Epithelial cell of umbilical artery (primary cell): Measurements from ENCODE around the gene EIF6. TPM values are rescaled to one million over a fixed set of nuclear protein-coding genes. Genes with fewer than 3 reads are reported as not detected.

ENCODE experiments used
- total RNA-seq: library from RNA; depleted of rRNA; stranded (reverse); fragments of >200 nt; gene quantifications from 2 replicates; pipeline ENCODE4 v1.2.3, GENCODE V29; 2014

The EIF6 gene
- 142 and 222 TPM in 2 replicates for total RNA-seq

DNA sequence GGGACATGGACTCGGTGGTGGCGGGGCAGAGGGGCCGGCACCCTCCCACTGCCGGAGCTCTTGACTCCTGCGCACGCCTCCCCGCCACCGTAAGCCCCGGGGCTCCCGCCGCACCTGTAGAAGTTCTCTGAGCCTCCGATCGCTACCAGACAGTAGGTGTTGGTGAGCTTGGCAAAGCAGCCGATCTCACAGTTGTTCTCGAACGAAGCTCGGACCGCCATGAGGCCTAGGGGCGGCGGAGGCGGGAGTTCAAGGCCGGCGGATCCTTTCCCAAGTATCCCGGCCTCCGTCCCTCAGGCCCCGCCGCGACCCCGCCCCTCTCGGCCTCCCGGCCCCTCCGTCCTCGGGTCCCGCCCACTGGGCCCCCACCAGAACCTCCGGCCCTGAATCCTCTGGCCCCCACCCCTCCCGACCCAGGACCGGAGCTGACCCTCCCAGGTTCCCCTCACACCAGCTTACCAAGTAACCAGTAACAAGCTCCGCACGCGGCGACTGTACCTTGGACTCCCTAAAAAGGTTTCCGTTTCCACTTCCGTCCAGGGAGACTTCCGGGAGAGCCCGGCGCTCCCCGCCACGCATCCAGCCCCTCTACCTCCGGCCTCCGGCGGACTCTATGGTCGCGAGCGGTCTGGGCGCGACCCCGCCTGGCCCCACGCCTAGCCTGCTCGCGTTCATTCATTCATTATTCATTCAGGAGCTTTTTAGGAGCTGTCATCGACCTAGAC, at the start of gene EIF6:
Gene EIF6 (minus strand): TSS at position 506 of the 725 bp plus-strand sequence. CDS start 285 bp downstream, at position 221.

GRCh38 chr20:35291654-35292503, 7.3 kb upstream of the EIF6 start, which contains the start of gene FAM83C:
Gene FAM83C (minus strand): TSS chr20:35292425. CDS start chr20:35292304, 121 bp downstream.

GRCh38 chr20:35277531-35278395, 6.8 kb downstream of the EIF6 start, which contains the start of gene MMP24OS:
Gene MMP24OS (minus strand): TSS chr20:35278122. CDS start chr20:35277929, 193 bp downstream.

Other genes with a start within 250 kb of the EIF6 start
- gene TRPC4AP, start 192.0 kb downstream of the EIF6 start, total RNA-seq = 65.5 and 67.2 TPM in 2 replicates
- gene EDEM2, start 137.4 kb downstream of the EIF6 start, total RNA-seq = 41.9 and 80.4 TPM in 2 replicates
- gene PROCR, start 112.7 kb downstream of the EIF6 start, total RNA-seq = 332 and 610 TPM in 2 replicates
- gene MMP24, start 58.1 kb downstream of the EIF6 start, total RNA-seq = 0.32 and 0.46 TPM in 2 replicates
- 4.9 and 9.4 TPM in 2 replicates for gene MMP24OS, start 6.7 kb downstream of the EIF6 start, total RNA-seq
- gene FAM83C, start 7.7 kb upstream of the EIF6 start, total RNA-seq = not detected in 2 replicates
- gene UQCC1, start 127.2 kb upstream of the EIF6 start, total RNA-seq = 16.6 and 22.0 TPM in 2 replicates
- gene GDF5, start 153.5 kb upstream of the EIF6 start, total RNA-seq = 0.46 TPM in 1 of 2 replicates, not detected in the other
- gene CEP250, start 170.8 kb upstream of the EIF6 start, total RNA-seq = 14.0 and 39.8 TPM in 2 replicates
- gene C20orf173, start 244.9 kb upstream of the EIF6 start, total RNA-seq = not detected in 2 replicates